ENCODE results near the gene ZNF785.

GRCh38 chr16:30601966-30602365 is 16.5 kb upstream of the ZNF785 start:
- TF ChIP-seq CTCF (CRISPR knock-in tag; IDR thresholded peaks at IDR 0.05) (no peak), GRHL1 (CRISPR knock-in tag; conservative IDR thresholded peaks at IDR 0.05) (no peak)
